ENCODE data around the gene CPN1. TPM values are rescaled to one million over a fixed set of nuclear protein-coding genes. Genes with fewer than 3 reads are reported as not detected.

The CPN1 gene
- total and polyA plus RNA-seq, 10 of the 15 experiments (the other 5 are each of a cell fraction or from before 2014, with no cell fraction given), result 0.03 to 0.10 TPM; not detected in 8

DNA sequence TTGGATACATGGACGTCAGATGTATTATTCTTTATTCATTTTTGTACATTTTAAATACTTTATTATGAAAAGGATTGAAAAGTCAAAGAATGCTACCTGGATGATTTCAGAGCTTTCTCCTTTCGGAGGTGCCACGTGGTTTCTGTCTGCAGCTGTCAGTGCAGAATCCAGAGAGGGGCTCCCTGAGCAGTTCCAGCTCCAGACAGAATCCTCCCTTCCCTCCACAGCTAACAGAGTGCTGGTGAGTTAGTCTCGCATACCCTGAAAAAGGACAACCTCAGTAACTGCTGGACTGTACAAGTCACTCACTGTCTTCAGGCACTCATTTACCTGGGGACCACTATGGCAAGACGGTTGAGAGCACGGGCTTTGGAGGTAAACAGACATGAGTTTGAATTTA lies 82.8 kb downstream of the CPN1 start:
- peaks cover 96% of the 10 kb centered on the region for H3K79me2 ChIP-seq (ENCODE audit: control insufficient read depth, insufficient read depth, low read length)
- POLR2A ChIA-PET, result interaction anchor here (0.9 to 7.3 kb wide), 3 partner anchors 8 to 23 kb away, joined by 3 to 88 read pairs (median 3); partner anchors contain the start of gene DNMBP
- ATAC-seq (no peak), DNase-seq (ENCODE audit: low read depth, low spot score) (no peak), FAIRE-seq (no peak)
- intact Hi-C loops (cut with micrococcal nuclease; ENCODE audit: unreplicated experiment), result no loop called here
- no peak overlapping the region for H3K4me2 ChIP-seq (ENCODE audit: control insufficient read depth, insufficient read depth)
- no peak overlapping the region for H3K9ac ChIP-seq (ENCODE audit: control insufficient read depth, insufficient read depth, low read length)
- H3K27me3 ChIP-seq (replicated peaks in 1 of 2; ENCODE audit: control insufficient read depth in 2 of 2, insufficient read depth in 2 of 2, low read length in 1 of 2), result no peaks in the 10 kb centered on the region
- peaks cover 37% of the 10 kb centered on the region for H3K4me1 ChIP-seq (ENCODE audit: control insufficient read depth, insufficient read depth, low read length)
- H3K9me3 ChIP-seq (replicated peaks; ENCODE audit: control insufficient read depth, insufficient read depth, low read length), result no peaks in the 10 kb centered on the region; the same call in 1 of the 3 replicates
- H3K4me3 ChIP-seq, result no peak overlapping the region
- WGBS (ENCODE audit: insufficient coverage, insufficient replicate concordance, low lambda C conversion rate, missing lambda C conversion rate), result 87% methylated on average over 6 of the region's 6 CpGs
- RAD21 ChIA-PET (ENCODE audit: unreplicated experiment), result interaction anchor here (0.7 to 1.6 kb wide), 3 partner anchors 15 to 47 kb away, joined by 3 to 5 read pairs (median 3); no protein-coding TSS in a partner anchor
- BruUV-seq (replicated peaks), result no TSS peak
- H3K27ac ChIP-seq (ENCODE audit: control insufficient read depth, insufficient read depth), result peak overlapping the region; percentile 37; the same call in 1 of the 2 replicates
- SMC1A ChIA-PET (ENCODE audit: uncharacterized antibody, unreplicated experiment), result interaction anchor here (1.0 to 26.2 kb wide), 4 partner anchors 10 to 47 kb away, joined by 3 to 531 read pairs (median 8); no protein-coding TSS in a partner anchor
- CTCF ChIA-PET, result interaction anchor here (0.7 to 11.3 kb wide), 4 partner anchors 9 to 153 kb away, joined by 3 to 116 read pairs (median 4); partner anchors contain the start of gene DNMBP
- H4K20me1 ChIP-seq (ENCODE audit: control insufficient read depth, insufficient read depth), result peaks cover 4% of the 10 kb centered on the region; the same call in 1 of the 2 replicates
- H2AFZ ChIP-seq (ENCODE audit: control insufficient read depth, low read depth, low read length), result no peak overlapping the region
- peaks cover 0 to 20% of the 10 kb centered on the region in 2 experiments; a peak in 1 of 4 replicates for H3K36me3 ChIP-seq (ENCODE audit: control insufficient read depth in 2 of 2, insufficient read depth in 2 of 2, low read length in 1 of 2)
- in situ Hi-C loops (cut with MboI), result no loop called here
- TF ChIP-seq IRF4 (IDR thresholded peaks at IDR 0.05; ENCODE audit: low read depth, low read length), result no peak
- TF ChIP-seq TAF1 (IDR thresholded peaks at IDR 0.05; ENCODE audit: borderline replicate concordance, low read depth, low read length), result no peak
- TF ChIP-seq RCOR1 (conservative IDR thresholded peaks at IDR 0.05; ENCODE audit: low read depth, low read length), result no peak
- TF ChIP-seq, protein P1, sequence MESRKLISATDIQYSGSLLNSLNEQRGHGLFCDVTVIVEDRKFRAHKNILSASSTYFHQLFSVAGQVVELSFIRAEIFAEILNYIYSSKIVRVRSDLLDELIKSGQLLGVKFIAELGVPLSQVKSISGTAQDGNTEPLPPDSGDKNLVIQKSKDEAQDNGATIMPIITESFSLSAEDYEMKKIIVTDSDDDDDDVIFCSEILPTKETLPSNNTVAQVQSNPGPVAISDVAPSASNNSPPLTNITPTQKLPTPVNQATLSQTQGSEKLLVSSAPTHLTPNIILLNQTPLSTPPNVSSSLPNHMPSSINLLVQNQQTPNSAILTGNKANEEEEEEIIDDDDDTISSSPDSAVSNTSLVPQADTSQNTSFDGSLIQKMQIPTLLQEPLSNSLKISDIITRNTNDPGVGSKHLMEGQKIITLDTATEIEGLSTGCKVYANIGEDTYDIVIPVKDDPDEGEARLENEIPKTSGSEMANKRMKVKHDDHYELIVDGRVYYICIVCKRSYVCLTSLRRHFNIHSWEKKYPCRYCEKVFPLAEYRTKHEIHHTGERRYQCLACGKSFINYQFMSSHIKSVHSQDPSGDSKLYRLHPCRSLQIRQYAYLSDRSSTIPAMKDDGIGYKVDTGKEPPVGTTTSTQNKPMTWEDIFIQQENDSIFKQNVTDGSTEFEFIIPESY (IDR thresholded peaks at IDR 0.05), result no peak
- no peak for TF ChIP-seq JUND (IDR thresholded peaks at IDR 0.05; ENCODE audit: low read depth, low read length)
- TF ChIP-seq, protein P2, sequence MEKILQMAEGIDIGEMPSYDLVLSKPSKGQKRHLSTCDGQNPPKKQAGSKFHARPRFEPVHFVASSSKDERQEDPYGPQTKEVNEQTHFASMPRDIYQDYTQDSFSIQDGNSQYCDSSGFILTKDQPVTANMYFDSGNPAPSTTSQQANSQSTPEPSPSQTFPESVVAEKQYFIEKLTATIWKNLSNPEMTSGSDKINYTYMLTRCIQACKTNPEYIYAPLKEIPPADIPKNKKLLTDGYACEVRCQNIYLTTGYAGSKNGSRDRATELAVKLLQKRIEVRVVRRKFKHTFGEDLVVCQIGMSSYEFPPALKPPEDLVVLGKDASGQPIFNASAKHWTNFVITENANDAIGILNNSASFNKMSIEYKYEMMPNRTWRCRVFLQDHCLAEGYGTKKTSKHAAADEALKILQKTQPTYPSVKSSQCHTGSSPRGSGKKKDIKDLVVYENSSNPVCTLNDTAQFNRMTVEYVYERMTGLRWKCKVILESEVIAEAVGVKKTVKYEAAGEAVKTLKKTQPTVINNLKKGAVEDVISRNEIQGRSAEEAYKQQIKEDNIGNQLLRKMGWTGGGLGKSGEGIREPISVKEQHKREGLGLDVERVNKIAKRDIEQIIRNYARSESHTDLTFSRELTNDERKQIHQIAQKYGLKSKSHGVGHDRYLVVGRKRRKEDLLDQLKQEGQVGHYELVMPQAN (conservative IDR thresholded peaks at IDR 0.05), result no peak
- TF ChIP-seq POLR2AphosphoS2 (IDR thresholded peaks at IDR 0.05; ENCODE audit: low read depth, low read length), result no peak
- no peak for TF ChIP-seq CBFB (IDR thresholded peaks at IDR 0.05; ENCODE audit: low read depth)
- TF ChIP-seq, protein P3, sequence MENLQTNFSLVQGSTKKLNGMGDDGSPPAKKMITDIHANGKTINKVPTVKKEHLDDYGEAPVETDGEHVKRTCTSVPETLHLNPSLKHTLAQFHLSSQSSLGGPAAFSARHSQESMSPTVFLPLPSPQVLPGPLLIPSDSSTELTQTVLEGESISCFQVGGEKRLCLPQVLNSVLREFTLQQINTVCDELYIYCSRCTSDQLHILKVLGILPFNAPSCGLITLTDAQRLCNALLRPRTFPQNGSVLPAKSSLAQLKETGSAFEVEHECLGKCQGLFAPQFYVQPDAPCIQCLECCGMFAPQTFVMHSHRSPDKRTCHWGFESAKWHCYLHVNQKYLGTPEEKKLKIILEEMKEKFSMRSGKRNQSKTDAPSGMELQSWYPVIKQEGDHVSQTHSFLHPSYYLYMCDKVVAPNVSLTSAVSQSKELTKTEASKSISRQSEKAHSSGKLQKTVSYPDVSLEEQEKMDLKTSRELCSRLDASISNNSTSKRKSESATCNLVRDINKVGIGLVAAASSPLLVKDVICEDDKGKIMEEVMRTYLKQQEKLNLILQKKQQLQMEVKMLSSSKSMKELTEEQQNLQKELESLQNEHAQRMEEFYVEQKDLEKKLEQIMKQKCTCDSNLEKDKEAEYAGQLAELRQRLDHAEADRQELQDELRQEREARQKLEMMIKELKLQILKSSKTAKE (IDR thresholded peaks at IDR 0.05; ENCODE audit: low read depth, poor library complexity, severe bottlenecking), result no peak
- TF ChIP-seq CHD4 (IDR thresholded peaks at IDR 0.05), result no peak
- no peak for TF ChIP-seq CBX5 (IDR thresholded peaks at IDR 0.05; ENCODE audit: low read depth)
- no peak for TF ChIP-seq PAX5 (IDR thresholded peaks at IDR 0.05; ENCODE audit: borderline replicate concordance, low read depth, low read length)
- no peak for TF ChIP-seq KLF5 (IDR thresholded peaks at IDR 0.05; ENCODE audit: partially characterized antibody)
- TF ChIP-seq NBN (IDR thresholded peaks at IDR 0.05), result no peak
- TF ChIP-seq, protein P4, sequence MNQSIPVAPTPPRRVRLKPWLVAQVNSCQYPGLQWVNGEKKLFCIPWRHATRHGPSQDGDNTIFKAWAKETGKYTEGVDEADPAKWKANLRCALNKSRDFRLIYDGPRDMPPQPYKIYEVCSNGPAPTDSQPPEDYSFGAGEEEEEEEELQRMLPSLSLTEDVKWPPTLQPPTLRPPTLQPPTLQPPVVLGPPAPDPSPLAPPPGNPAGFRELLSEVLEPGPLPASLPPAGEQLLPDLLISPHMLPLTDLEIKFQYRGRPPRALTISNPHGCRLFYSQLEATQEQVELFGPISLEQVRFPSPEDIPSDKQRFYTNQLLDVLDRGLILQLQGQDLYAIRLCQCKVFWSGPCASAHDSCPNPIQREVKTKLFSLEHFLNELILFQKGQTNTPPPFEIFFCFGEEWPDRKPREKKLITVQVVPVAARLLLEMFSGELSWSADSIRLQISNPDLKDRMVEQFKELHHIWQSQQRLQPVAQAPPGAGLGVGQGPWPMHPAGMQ (IDR thresholded peaks at IDR 0.05; ENCODE audit: borderline replicate concordance), result no peak
- no peak for TF ChIP-seq ZZZ3 (IDR thresholded peaks at IDR 0.05; ENCODE audit: control insufficient read depth, insufficient read length, low read depth)

Measured in GM12878 (cell line).